HS-5 (cell line): ENCODE data around the gene MAP7D3.
"Not testable (repeated sequence)": the region's sequence is repeated elsewhere in the genome, so short reads cannot be mapped to it uniquely, and the experiment has no call there.

ENCODE experiments used
- DNase-seq: peaks from one replicate; pipeline ENCODE4 v3.0.0-alpha.2; 2012; ENCODE audit warnings: low read depth

Gene MAP7D3, protein sequence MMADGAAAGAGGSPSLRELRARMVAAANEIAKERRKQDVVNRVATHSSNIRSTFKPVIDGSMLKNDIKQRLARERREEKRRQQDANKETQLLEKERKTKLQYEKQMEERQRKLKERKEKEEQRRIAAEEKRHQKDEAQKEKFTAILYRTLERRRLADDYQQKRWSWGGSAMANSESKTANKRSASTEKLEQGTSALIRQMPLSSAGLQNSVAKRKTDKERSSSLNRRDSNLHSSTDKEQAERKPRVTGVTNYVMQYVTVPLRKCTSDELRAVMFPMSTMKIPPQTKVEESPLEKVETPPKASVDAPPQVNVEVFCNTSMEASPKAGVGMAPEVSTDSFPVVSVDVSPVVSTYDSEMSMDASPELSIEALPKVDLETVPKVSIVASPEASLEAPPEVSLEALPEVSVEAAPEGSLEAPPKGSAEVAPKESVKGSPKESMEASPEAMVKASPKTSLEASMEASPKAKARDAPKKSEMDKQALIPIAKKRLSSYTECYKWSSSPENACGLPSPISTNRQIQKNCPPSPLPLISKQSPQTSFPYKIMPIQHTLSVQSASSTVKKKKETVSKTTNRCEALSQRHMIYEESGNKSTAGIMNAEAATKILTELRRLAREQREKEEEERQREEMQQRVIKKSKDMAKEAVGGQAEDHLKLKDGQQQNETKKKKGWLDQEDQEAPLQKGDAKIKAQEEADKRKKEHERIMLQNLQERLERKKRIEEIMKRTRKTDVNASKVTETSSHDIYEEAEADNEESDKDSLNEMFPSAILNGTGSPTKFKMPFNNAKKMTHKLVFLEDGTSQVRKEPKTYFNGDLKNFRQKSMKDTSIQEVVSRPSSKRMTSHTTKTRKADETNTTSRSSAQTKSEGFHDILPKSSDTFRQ

DNA sequence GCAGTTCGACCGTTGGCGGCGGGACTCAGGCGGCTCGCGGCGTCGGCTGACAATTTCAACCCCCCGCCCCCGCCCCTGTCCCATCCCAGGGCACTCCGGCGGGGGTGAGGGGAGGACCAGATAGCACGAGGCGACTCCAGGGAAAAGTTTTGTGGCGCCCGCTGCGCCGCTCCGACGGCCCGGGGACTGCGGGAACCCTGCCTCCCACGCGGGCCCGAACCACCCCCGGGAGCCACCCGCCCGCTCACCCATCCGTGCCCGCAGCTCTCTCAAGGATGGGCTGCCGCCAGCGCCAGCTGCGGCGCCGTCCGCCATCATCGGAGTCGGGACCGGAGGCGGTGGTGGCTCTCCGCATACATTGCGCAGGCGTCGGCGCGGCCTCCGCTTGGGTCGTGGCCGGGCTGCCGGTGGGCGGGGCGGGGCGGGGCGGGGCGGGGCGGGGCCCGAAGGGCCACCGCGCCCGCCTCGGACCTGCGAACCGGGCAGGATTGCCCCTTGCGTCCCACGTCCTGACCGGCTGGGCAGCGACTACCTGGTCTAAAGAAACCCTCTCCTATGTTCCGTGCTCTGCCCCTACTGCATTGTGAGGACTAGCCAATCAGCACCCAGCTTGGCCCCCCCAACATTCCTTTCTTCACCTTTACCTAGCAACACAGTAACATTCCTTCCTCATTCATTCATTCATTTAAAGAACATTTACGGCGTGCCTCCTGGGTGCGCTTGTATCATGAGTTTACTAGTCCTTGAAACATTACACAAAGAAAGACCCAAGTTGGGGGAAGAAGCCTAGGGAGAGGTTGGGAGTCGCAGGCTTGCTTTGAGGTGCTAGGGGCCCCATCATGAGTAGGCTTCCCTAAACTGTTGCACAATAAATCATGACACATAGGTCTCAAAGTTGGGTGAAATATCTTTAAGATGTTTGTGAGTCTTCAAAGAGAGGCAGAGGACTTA is at the start of gene MAP7D3:
MAP7D3 (minus strand) TSS at position 360 of the 951 bp plus-strand sequence; CDS start at position 318, 42 bp downstream.
- DNase-seq: no peak

DNA sequence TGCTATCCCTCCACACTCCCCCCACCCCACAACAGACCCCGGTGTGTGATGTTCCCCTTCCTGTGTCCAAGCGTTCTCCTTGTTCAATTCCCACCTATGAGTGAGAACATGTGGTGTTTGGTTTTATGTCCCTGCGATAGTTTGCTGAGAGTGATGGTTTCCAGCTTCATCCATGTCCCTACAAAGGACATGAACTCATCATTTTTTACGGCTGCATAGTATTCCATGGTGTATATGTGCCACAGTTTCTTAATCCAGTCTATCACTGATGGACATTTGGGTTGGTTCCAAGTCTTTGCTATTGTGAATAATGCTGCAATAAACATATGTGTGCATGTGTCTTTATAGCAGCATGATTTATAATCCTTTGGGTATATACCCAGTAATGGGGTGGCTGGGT is 49.5 kb upstream of the MAP7D3 start, which contains the start of gene ADGRG4:
ADGRG4 (plus strand) TSS at position 243 of the 400 bp plus-strand sequence. CDS start 7,815 bp downstream, outside the sequence.
- not testable (repeated sequence) for DNase-seq

DNA sequence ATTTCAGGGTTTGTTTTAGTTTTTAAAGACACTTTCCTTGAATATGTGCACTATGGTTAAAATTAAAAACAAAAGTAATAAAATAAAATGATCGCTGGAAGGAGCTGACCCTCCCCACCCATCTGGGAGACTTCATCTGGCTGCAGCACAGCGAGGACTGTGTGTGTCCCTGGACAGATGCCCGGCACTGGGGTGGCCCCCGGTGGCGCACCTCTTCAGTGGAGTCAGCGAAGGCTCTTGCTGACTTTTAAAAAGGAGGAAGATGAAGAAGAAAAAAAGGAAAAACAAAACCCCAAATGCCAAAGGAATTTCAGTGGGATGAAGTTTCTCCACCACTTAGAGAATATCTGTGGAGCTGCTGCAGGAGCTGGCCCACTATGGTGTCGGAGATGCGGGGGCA is 44.2 kb upstream of the MAP7D3 start:
- no peak for DNase-seq

- no peak for DNase-seq
These were observed 41.5 kb upstream of the MAP7D3 start for GRCh38 chrX:136292656-136293055.

DNA sequence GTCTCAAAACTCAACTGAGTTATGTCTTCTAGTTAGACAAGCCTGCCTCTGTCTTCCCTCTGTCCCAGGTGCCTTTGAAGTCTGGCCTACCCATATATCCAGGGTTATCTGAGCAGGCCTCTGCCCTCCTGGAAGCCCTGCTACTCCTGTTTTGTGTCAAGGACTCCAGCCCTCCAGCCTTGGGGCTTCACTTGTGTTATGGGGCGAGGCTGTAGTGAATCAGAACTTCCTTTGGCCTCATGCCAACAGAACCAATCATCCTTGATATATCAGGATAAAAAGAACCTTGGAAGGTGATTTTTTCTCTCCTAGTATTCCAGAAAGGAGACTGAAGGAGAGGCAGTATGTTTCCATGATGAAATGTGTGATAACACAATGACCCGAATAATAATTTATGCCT is 40.6 kb upstream of the MAP7D3 start:
- DNase-seq: no peak

DNA sequence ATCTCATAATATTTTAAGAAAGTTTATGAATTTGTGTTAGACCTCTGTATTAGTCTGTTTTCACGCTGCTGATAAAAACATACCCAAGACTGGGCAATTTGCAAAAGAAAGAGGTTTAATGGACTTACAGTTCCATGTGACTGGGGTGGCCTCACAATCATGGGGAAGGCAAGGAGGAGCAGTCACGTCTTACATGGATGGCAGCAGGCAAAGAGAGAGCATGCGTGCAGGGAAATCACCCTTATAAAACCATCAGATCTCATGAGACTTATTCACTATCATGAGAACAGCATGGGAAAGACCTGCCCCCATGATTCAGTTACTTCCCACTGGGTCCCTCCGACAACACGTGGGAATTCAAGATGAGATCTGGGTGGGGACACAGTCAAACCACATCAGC is 35.2 kb upstream of the MAP7D3 start:
- DNase-seq: not testable (repeated sequence)

DNA sequence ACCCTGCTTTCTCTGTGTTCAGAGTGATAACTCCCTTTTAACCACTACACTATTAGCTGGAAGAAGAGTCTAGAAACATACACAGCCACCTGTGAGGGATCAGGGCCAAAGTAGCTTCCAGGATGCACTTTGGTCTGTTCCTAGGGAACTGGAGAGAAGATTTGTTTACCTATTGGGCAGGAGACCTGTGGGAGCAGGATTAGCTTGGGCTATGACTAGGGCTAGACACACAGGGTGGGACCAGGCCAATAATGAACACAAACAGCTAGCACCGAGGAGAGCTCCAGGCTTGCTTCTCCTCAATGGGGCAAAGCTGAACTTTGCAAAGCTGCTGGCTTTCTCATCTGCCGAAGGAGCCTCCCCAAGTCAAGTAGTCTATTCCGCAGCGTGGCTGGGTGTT is 24.4 kb upstream of the MAP7D3 start:
- DNase-seq: no peak

GRCh38 chrX:136273986-136274385 is 22.8 kb upstream of the MAP7D3 start:
- no peak for DNase-seq

GRCh38 chrX:136272325-136272724 is 21.1 kb upstream of the MAP7D3 start:
- DNase-seq: no peak

- no peak for DNase-seq
These were observed 20.1 kb upstream of the MAP7D3 start for GRCh38 chrX:136271300-136271699.

DNA sequence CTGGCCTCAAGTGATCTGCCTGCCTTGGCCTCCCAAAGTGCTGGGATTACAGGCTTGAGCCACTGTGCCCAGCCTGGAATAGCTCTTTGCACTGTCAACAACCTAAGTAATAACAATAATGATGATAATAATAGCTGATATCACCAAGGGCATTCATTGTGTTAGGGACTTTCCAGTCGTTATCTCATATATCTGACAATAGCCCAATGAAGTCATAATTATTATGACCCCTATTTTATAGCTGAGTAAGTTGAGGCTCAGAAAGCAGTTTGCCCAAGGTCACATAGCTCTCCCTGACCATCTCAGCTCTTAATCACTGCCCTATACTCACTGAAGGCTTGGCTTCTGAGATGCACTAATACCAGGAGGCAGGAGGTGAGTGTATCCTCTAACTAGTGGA is 18.7 kb upstream of the MAP7D3 start:
- DNase-seq: no peak

GRCh38 chrX:136268051-136269048 is 17.1 kb upstream of the MAP7D3 start:
- DNase-seq: no peak

GRCh38 chrX:136266828-136267227 is 15.6 kb upstream of the MAP7D3 start:
- DNase-seq: no peak

DNA sequence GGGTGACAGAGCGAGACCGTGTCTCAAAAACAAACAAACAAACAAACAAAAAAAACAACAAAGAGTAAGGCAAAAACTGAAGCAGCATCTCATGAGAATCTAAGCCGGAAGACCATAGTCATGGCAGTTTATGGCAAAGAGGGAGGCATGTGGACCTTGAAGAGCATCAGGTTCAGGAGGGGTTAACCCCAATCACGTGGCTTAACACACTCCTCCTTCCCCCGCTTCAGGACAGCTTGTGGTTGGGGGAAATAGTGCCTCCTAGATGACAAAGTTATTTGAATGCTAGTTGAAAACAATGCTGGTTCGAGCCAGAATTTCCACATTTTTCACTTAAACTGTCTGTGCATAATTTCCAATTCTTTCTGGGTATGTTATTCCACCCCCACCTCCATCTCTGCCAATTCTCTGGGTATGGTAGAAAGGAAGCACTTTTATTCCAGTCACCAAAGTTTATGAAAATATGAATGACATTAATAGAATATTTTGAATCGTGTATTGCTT is 11.7 kb upstream of the MAP7D3 start:
- DNase-seq: no peak

DNA sequence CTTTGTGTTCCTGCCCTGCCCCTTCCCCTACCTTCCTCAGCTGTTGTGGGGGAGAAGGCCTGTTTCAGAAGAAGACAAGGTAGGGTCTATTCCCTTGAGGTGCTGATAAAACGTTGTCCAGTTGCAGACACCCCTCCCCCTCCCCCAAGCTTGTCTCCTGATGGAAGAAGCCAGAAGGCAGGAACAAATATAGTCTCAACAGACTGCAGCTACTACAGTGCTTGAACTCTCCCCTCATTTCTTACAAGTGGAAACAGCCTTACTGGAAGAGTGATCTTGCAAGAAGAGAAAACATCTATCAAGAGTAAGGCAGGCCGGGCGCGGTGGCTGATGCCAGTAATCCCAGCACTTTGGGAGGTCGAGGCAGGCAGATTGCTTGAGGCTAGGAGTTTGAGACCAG is 11.0 kb upstream of the MAP7D3 start:
- DNase-seq: no peak

DNA sequence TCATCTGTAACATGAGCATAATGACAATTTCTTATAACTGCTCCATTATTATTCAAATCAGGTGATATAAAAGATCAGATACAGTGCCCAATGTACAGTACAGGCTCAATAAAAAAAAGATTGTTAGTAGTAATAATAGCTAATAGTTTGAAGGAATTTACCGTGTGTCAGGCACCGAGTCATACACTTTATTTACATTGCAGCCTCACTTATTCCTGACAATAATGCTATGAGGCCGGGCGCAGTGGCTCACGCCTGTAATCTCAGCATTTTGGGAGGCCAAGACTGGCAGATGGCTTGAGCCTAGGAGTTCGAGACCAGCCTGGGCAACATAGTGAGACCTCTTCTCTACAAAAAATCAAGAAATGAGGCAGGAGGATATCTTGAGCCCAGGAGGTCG is 10.1 kb upstream of the MAP7D3 start:
- DNase-seq: no peak

GRCh38 chrX:136260776-136261175 is 9.6 kb upstream of the MAP7D3 start:
- peak; percentile 64 for DNase-seq

- peak; percentile 49 for DNase-seq
These were observed 8.3 kb upstream of the MAP7D3 start for GRCh38 chrX:136259543-136259942.

DNA sequence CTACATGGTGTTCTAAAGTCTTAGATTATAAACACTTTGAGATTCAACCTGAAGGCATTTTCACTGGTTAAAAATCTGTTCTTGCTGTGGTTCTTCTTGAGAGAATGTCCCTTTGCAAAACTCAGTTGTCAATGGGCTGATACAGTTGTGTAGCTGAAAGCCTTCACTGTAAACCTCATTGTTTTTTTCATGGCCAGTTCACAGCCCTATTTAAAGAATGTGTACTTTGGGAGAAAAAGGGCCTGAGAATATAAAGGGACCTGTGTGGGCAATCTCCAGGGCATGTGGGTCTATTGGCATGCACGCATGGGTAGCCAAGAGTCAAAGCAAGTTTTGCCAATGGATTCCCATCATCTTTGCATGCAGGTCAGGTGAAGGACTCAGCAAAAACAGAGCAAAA is 7.8 kb upstream of the MAP7D3 start:
- no peak for DNase-seq

DNA sequence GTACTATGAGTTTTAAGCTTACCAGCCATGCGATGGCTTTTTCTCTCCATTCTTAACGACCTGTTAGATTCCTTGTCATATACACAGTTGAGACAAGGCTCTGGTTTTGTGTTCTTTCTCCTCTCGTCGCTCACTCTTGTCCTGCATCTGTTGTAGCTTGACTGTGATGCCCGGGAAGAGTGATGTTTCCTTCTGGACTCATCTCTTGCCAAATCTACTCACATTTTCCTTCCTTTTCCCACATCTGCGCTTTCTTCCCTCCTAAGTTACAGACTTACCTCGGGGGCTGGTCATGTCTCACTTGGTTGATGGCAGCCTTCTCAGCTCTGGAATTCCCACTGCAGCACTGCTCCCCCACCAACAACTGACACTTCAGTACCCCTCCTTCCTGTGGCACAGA is 4.8 kb upstream of the MAP7D3 start:
- no peak for DNase-seq
